ENCODE data around the gene ADISSP.

ADISSP gene

DNA sequence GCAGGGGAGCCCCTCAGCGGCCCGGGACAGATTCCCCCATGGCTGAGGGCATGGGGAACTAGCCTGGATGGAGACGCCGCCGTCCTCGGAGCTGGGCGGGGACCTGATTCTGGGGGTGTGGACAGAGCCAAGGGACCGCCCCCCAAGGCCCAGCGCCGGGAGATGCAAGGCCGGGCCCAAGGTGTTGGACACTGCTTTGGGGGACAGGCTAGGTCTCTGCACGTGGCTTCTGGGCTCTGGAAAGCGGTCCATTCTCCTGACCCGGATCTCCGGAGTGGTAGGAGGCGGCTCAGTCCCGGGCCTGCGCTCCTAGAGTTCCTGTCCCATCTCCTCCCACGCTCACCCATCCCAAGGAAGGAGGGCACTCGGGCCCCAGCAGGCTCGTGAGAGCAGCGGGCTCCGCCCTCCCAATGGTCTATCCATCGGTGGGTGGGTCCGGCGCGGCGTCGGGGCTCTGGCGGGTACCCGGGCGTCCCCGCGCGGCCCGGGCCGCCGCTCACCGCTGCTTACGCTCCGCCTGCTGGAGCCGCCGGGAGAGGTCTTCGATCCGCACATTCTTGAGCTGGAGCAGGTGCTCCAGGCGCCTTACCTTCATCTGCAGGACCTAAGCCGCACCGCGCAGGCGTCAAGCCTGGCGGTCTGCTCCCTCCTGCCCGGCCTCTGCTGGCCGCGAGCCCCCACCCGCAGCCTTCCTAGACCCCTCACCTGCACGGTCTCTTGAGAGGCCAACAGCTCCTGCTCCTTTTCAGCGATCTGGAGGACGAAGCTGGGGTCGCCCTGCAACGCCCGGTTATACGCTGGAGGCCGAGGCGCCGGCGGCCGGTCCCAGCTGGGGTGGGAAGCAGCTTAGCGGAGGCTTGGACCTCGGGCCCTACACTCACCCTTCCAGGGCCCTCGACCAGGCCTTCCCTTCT is 10.4 kb upstream of the ADISSP start:
- TF ChIP-seq, protein P1, sequence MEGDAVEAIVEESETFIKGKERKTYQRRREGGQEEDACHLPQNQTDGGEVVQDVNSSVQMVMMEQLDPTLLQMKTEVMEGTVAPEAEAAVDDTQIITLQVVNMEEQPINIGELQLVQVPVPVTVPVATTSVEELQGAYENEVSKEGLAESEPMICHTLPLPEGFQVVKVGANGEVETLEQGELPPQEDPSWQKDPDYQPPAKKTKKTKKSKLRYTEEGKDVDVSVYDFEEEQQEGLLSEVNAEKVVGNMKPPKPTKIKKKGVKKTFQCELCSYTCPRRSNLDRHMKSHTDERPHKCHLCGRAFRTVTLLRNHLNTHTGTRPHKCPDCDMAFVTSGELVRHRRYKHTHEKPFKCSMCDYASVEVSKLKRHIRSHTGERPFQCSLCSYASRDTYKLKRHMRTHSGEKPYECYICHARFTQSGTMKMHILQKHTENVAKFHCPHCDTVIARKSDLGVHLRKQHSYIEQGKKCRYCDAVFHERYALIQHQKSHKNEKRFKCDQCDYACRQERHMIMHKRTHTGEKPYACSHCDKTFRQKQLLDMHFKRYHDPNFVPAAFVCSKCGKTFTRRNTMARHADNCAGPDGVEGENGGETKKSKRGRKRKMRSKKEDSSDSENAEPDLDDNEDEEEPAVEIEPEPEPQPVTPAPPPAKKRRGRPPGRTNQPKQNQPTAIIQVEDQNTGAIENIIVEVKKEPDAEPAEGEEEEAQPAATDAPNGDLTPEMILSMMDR (IDR thresholded peaks at IDR 0.05; ENCODE audit: low read length, missing control alignments) = no peak
- H3K4me3 ChIP-seq (replicated peaks; ENCODE audit: low read depth, low read length) = peak overlapping the region; percentile 53
- peak; percentile 50 for DNase-seq (ENCODE audit: low read depth)

DNA sequence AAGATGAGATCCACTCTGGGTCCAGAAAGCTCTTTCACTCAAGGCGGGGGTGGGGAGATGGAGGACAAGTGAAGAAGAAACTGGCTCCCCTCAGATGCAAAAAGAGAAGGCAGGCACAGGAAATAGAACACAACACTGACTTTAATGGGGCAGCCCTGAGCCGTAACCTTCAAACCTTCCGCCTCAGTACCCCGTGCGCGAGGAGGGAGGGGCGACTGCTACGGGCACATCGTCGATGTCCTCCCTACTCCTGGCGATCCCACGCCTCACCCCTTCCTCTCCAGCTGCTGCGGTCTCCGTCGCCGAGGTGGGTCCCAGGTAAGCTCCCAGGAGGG is 9.8 kb upstream of the ADISSP start:
- DNase-seq (ENCODE audit: low read depth) = no peak
- peak overlapping the region; percentile 53 for H3K4me3 ChIP-seq (replicated peaks; ENCODE audit: low read depth, low read length)
- TF ChIP-seq, protein P1 (IDR thresholded peaks at IDR 0.05; ENCODE audit: low read length, missing control alignments) = no peak

DNA sequence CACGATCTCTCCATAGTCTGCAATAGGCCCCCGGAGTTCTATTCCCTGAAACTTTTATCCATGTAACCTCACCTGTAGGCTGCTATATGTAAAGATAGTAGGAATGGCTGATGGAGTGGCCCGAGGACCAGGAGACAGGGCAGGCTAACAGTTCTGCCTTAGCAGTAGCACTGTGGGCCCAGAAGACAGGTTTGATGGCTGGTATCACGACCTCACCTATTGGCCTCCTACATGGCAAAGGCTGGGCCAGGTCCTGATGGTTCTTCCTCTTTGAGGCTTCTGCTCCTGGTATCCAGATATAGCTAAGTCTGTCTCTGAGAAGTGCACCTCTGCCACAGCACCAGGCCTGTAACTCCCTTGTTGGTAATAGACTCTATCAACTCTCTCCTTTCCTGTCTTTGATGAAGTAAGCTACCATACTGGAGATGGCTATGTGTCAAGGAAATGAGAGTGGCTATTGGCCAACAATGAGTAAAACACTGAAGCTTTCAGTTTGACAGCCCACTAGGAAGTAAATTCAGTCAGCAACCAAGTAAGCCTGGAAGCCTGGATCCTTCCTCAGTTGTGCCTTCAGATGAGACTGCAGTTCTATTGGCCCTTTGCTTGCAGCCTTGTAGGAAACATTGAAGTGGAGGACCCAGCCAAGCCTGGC is 8.0 kb upstream of the ADISSP start:
- no peak overlapping the region for H3K4me3 ChIP-seq (replicated peaks; ENCODE audit: low read depth, low read length)
- TF ChIP-seq, protein P1 (IDR thresholded peaks at IDR 0.05; ENCODE audit: low read length, missing control alignments) = no peak
- DNase-seq (ENCODE audit: low read depth) = no peak

DNA sequence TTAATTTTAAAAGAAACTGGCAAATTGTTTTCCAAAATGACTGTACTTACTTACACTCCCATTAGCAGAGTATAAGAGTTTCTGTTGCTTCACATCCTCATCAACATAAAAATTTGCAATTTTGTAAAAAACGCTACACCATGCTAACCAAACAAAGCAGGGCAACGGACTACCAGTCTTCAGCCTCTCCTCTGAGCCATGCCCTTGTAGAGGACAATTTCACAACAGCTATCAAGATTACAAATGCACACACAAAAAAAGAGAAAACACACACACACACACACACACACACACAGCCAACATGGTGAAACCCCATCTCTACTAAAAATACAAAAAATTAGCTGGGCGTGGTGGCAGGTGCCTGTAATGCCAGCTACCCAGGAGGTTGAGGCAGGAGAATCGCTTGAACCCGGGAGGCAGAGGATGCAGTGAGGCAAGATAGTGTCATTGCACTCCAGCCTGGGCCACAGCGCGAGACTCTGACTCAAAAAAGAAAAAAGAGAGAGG is 4.1 kb upstream of the ADISSP start:
- no peak overlapping the region for H3K4me3 ChIP-seq (replicated peaks; ENCODE audit: low read depth, low read length)
- TF ChIP-seq, protein P1 (IDR thresholded peaks at IDR 0.05; ENCODE audit: low read length, missing control alignments) = no peak
- no peak for DNase-seq (ENCODE audit: low read depth)

DNA sequence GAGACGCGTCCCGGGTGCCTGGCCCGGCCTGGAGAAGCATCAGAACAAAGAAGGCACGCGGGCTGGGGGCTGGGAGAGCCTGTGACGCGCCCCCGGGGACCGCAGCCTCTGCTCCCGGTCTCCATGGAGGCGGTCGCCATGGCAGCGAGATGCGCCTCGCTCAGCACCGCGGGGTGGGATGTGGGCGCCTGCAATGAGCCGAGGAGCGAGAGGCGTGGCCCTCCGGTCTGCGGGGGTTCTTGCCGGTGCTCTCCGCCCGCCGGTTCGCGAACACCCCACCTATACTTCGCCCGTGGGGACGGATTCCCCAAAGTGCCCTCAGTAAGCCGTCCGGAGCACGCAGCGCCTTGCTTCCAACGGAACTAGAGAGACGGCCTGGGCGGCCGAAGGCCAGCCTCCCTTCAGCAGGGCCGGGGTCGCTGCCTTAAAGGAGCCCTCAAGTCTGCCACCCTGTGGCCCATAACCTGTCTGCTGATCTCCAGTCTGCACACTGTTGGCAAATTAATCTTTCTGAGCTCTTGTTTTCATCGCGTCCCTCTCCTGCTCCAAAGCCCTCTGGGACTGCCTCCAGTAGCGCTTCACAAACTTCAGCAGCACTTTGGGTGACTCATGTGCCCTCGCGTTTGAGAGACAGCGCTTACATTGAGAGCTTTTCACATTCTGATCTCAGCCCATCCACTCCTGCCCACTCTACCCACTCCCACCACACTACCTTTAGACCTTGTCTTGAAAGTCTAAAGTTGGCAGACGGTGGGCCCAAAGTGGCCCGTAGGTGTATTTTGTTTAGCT is 983 bp upstream of the ADISSP start:
- H3K4me3 ChIP-seq (replicated peaks; ENCODE audit: low read depth, low read length) = peak overlapping the region; percentile 72
- DNase-seq (ENCODE audit: low read depth) = peak; percentile 73
- TF ChIP-seq, protein P1 (IDR thresholded peaks at IDR 0.05; ENCODE audit: low read length, missing control alignments) = peak; percentile 44

DNA sequence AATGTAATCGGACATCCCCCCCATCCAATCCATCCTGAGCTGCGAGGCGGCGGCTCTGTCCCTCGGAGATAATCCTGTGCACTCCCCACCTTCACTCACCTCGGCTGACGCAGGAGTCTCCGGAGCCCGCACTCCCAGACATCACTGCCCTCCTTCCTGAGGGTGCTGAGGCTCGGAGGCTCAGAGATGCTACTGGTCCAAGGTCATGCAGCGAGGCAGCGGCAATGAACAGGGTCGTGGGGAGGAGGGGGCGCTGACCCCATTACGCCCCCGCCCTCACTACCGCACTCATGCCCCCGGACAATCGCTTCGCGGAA is 485 bp downstream of the ADISSP start:
- TF ChIP-seq, protein P1 (IDR thresholded peaks at IDR 0.05; ENCODE audit: low read length, missing control alignments) = no peak
- DNase-seq (ENCODE audit: low read depth) = no peak
- peak overlapping the region; percentile 72 for H3K4me3 ChIP-seq (replicated peaks; ENCODE audit: low read depth, low read length)

Measured in fibroblast of pulmonary artery (primary cell).